T1000 (cell line): ENCODE results near the gene BICC1.
"Not testable (repeated sequence)": the region's sequence is repeated elsewhere in the genome, so short reads cannot be mapped to it uniquely, and the experiment has no call there.

Experiments
- DNase-seq: peaks from one replicate; lab custom pipeline; 2025; ENCODE audit warnings: mixed read lengths; lab: John Stamatoyannopoulos, UW

Gene BICC1

GRCh38 chr10:58857251-58857805, 344.7 kb downstream of the BICC1 start:
- DNase-seq, result no peak

- DNase-seq, result not testable (repeated sequence)
These were observed 345.5 kb downstream of the BICC1 start for GRCh38 chr10:58858123-58858522.

- no peak for DNase-seq
These were observed 346.9 kb downstream of the BICC1 start for GRCh38 chr10:58859526-58859925.

GRCh38 chr10:58867683-58868082, 355.0 kb downstream of the BICC1 start:
- no peak for DNase-seq

GRCh38 chr10:58868736-58869435, 356.2 kb downstream of the BICC1 start:
- peak; percentile 45 for DNase-seq

GRCh38 chr10:58870070-58870469, 357.4 kb downstream of the BICC1 start:
- no peak for DNase-seq

- no peak for DNase-seq
These were observed 360.5 kb downstream of the BICC1 start for GRCh38 chr10:58873161-58873560.
